ENCODE measurements around the gene NACA2.
"Not testable (repeated sequence)": the region's sequence is repeated elsewhere in the genome, so short reads cannot be mapped to it uniquely, and the experiment has no call there.

NACA2 gene

GRCh38 chr17:61571624-61572023 lies 19.4 kb downstream of the NACA2 start:
- TF ChIP-seq CTCF (IDR thresholded peaks at IDR 0.05; ENCODE audit: low read depth, low read length), result no peak
- no peak overlapping the region for H3K4me3 ChIP-seq (ENCODE audit: low read depth, low read length)

GRCh38 chr17:61570118-61570517 lies 20.9 kb downstream of the NACA2 start:
- TF ChIP-seq CTCF (IDR thresholded peaks at IDR 0.05; ENCODE audit: low read depth, low read length), result no peak
- no peak overlapping the region for H3K4me3 ChIP-seq (ENCODE audit: low read depth, low read length)

- H3K4me3 ChIP-seq (ENCODE audit: low read depth, low read length), result not testable (repeated sequence)
These were observed 21.5 kb downstream of the NACA2 start for GRCh38 chr17:61569525-61569924.

GRCh38 chr17:61568219-61569072 lies 22.6 kb downstream of the NACA2 start:
- no peak for TF ChIP-seq CTCF (IDR thresholded peaks at IDR 0.05; ENCODE audit: low read depth, low read length)
- H3K4me3 ChIP-seq (ENCODE audit: low read depth, low read length), result no peak overlapping the region

GRCh38 chr17:61567045-61567802 lies 23.8 kb downstream of the NACA2 start:
- no peak overlapping the region for H3K4me3 ChIP-seq (ENCODE audit: low read depth, low read length)
- TF ChIP-seq CTCF (IDR thresholded peaks at IDR 0.05; ENCODE audit: low read depth, low read length), result no peak

GRCh38 chr17:61566448-61566847 lies 24.6 kb downstream of the NACA2 start:
- H3K4me3 ChIP-seq (ENCODE audit: low read depth, low read length), result not testable (repeated sequence)

GRCh38 chr17:61565850-61566249 lies 25.2 kb downstream of the NACA2 start:
- H3K4me3 ChIP-seq (ENCODE audit: low read depth, low read length), result not testable (repeated sequence)

GRCh38 chr17:61565213-61565612 lies 25.8 kb downstream of the NACA2 start:
- TF ChIP-seq CTCF (IDR thresholded peaks at IDR 0.05; ENCODE audit: low read depth, low read length), result no peak
- no peak overlapping the region for H3K4me3 ChIP-seq (ENCODE audit: low read depth, low read length)

Measured in WI38 (cell line).